WTC11 (cell line): ENCODE data around the gene SETD7. TPM values are rescaled to one million over a fixed set of nuclear protein-coding genes. Genes with fewer than 3 reads are reported as not detected.

Source experiments
- ATAC-seq: fragments of 200-7000 bp; cut with Tn5 transposase; 2 replicates; pipeline ENCODE4 v1.10.0; 2021; ENCODE audit warnings: mild to moderate bottlenecking, moderate library complexity
- CTCF ChIA-PET: fragments of 300-600 bp; sonication (Branson Sonifier 250); formaldehyde crosslinking; loops from one replicate; lab custom pipeline; 2021; ENCODE audit warnings: antibody characterized with exemption; lab: Charles Lee
- POLR2A ChIA-PET: fragments of 350-600 bp; sonication (Branson Sonifier 250); formaldehyde crosslinking; loops from one replicate; lab custom pipeline; 2021; ENCODE audit warnings: antibody characterized with exemption; lab: Charles Lee
- DNase-seq: peaks from one replicate; pipeline ENCODE4 v3.0.0; 2021; ENCODE audit warnings: low spot score
- H3K27ac Mint-ChIP-seq: 2 replicates; pipeline ENCODE4 v1.8.0; 2021; ENCODE audit warnings: mixed read lengths
- H3K27me3 Mint-ChIP-seq: 2 replicates; pipeline ENCODE4 v1.8.0; 2021; ENCODE audit warnings: low read depth, mild to moderate bottlenecking, moderate library complexity, mixed read lengths
- H3K36me3 Mint-ChIP-seq: 2 replicates; pipeline ENCODE4 v1.8.0; 2021; ENCODE audit warnings: mixed read lengths
- H3K4me1 Mint-ChIP-seq: 2 replicates; pipeline ENCODE4 v1.8.0; 2022; ENCODE audit warnings: mixed read lengths
- H3K4me3 Mint-ChIP-seq: 2 replicates; pipeline ENCODE4 v1.8.0; 2021; ENCODE audit warnings: mild to moderate bottlenecking, moderate library complexity, mixed read lengths
- H3K9me3 Mint-ChIP-seq: 2 replicates; pipeline ENCODE4 v1.8.0; 2021; ENCODE audit warnings: mixed read lengths
- ESRRA ChIP-seq: sonication (generic); formaldehyde crosslinking; IDR thresholded peaks from 2 replicates; pipeline ENCODE4 v1.8.1; 2022; ENCODE audit warnings: mild to moderate bottlenecking, missing genetic modification reagents, borderline replicate concordance
- FOXJ3 ChIP-seq: sonication (generic); formaldehyde crosslinking; IDR thresholded peaks from 2 replicates; pipeline ENCODE4 v1.9.0; 2021; ENCODE audit warnings: missing genetic modification reagents, mild to moderate bottlenecking, borderline replicate concordance
- HMGA2 ChIP-seq: fragments of 250-450 bp; sonication (Bioruptor Pico); IDR thresholded peaks from 2 replicates; pipeline ENCODE4 v1.4.0; 2021; ENCODE audit warnings: mild to moderate bottlenecking, moderate library complexity
- NFYB ChIP-seq: sonication (generic); formaldehyde crosslinking; conservative IDR thresholded peaks from 2 replicates; pipeline ENCODE4 v1.8.0; 2022; ENCODE audit warnings: low read depth, missing genetic modification reagents
- NR1H2 ChIP-seq: sonication (generic); formaldehyde crosslinking; IDR thresholded peaks from 2 replicates; pipeline ENCODE4 v1.9.0; 2021; ENCODE audit warnings: mild to moderate bottlenecking, moderate library complexity, missing genetic modification reagents
- TP53 ChIP-seq: sonication (generic); formaldehyde crosslinking; IDR thresholded peaks from 2 replicates; pipeline ENCODE4 v1.8.1; 2023; ENCODE audit warnings: mild to moderate bottlenecking, missing genetic modification reagents
- ZNF232 ChIP-seq: sonication (generic); formaldehyde crosslinking; IDR thresholded peaks from 2 replicates; pipeline ENCODE4 v1.8.0; 2022; ENCODE audit warnings: mild to moderate bottlenecking, missing genetic modification reagents
- total RNA-seq: library from RNA; stranded (reverse); gene quantifications from 3 replicates; pipeline ENCODE4 v1.2.3, GENCODE V29; 2021
- TF ChIP-seq, protein P1 (sequence below): sonication (generic); formaldehyde crosslinking; IDR thresholded peaks from 2 replicates; pipeline ENCODE4 v1.8.0; 2023; ENCODE audit warnings: missing genetic modification reagents, mild to moderate bottlenecking, borderline replicate concordance
- TF ChIP-seq, protein P2 (sequence below): sonication (generic); formaldehyde crosslinking; IDR thresholded peaks from 2 replicates; pipeline ENCODE4 v1.8.1; 2023; ENCODE audit warnings: mild to moderate bottlenecking, missing genetic modification reagents
- TF ChIP-seq, protein P3 (sequence below): sonication (generic); formaldehyde crosslinking; IDR thresholded peaks from 2 replicates; pipeline ENCODE4 v1.8.0; 2022; ENCODE audit warnings: mild to moderate bottlenecking, missing genetic modification reagents
- TF ChIP-seq, protein P4 (sequence below): sonication (generic); formaldehyde crosslinking; IDR thresholded peaks from 2 replicates; pipeline ENCODE4 v1.8.1; 2022; ENCODE audit warnings: low read depth, missing genetic modification reagents, borderline replicate concordance
- TF ChIP-seq, protein P5 (sequence below): sonication (generic); formaldehyde crosslinking; conservative IDR thresholded peaks from 2 replicates; pipeline ENCODE4 v1.8.1; 2023; ENCODE audit warnings: mild to moderate bottlenecking, low read depth, missing genetic modification reagents, moderate library complexity
- TF ChIP-seq, protein P6 (sequence below): sonication (generic); formaldehyde crosslinking; IDR thresholded peaks from 2 replicates; pipeline ENCODE4 v1.8.1; 2022; ENCODE audit warnings: missing genetic modification reagents, borderline replicate concordance

The SETD7 gene
- total RNA-seq, 1 experiment from 2014 or later: 5.6 TPM

GRCh38 chr4:139525414-139525813, 30.6 kb downstream of the SETD7 start:
- TF ChIP-seq NFYB (CRISPR knock-in tag): no peak
- TF ChIP-seq, protein P1, sequence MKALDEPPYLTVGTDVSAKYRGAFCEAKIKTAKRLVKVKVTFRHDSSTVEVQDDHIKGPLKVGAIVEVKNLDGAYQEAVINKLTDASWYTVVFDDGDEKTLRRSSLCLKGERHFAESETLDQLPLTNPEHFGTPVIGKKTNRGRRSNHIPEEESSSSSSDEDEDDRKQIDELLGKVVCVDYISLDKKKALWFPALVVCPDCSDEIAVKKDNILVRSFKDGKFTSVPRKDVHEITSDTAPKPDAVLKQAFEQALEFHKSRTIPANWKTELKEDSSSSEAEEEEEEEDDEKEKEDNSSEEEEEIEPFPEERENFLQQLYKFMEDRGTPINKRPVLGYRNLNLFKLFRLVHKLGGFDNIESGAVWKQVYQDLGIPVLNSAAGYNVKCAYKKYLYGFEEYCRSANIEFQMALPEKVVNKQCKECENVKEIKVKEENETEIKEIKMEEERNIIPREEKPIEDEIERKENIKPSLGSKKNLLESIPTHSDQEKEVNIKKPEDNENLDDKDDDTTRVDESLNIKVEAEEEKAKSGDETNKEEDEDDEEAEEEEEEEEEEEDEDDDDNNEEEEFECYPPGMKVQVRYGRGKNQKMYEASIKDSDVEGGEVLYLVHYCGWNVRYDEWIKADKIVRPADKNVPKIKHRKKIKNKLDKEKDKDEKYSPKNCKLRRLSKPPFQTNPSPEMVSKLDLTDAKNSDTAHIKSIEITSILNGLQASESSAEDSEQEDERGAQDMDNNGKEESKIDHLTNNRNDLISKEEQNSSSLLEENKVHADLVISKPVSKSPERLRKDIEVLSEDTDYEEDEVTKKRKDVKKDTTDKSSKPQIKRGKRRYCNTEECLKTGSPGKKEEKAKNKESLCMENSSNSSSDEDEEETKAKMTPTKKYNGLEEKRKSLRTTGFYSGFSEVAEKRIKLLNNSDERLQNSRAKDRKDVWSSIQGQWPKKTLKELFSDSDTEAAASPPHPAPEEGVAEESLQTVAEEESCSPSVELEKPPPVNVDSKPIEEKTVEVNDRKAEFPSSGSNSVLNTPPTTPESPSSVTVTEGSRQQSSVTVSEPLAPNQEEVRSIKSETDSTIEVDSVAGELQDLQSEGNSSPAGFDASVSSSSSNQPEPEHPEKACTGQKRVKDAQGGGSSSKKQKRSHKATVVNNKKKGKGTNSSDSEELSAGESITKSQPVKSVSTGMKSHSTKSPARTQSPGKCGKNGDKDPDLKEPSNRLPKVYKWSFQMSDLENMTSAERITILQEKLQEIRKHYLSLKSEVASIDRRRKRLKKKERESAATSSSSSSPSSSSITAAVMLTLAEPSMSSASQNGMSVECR: no peak
- TF ChIP-seq TP53 (CRISPR knock-in tag): no peak
- TF ChIP-seq, protein P2, sequence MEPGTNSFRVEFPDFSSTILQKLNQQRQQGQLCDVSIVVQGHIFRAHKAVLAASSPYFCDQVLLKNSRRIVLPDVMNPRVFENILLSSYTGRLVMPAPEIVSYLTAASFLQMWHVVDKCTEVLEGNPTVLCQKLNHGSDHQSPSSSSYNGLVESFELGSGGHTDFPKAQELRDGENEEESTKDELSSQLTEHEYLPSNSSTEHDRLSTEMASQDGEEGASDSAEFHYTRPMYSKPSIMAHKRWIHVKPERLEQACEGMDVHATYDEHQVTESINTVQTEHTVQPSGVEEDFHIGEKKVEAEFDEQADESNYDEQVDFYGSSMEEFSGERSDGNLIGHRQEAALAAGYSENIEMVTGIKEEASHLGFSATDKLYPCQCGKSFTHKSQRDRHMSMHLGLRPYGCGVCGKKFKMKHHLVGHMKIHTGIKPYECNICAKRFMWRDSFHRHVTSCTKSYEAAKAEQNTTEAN (CRISPR knock-in tag): no peak
- TF ChIP-seq FOXJ3 (CRISPR knock-in tag): no peak
- TF ChIP-seq NR1H2 (CRISPR knock-in tag): no peak
- TF ChIP-seq, protein P3, sequence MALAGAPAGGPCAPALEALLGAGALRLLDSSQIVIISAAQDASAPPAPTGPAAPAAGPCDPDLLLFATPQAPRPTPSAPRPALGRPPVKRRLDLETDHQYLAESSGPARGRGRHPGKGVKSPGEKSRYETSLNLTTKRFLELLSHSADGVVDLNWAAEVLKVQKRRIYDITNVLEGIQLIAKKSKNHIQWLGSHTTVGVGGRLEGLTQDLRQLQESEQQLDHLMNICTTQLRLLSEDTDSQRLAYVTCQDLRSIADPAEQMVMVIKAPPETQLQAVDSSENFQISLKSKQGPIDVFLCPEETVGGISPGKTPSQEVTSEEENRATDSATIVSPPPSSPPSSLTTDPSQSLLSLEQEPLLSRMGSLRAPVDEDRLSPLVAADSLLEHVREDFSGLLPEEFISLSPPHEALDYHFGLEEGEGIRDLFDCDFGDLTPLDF: no peak
- TF ChIP-seq, protein P4, sequence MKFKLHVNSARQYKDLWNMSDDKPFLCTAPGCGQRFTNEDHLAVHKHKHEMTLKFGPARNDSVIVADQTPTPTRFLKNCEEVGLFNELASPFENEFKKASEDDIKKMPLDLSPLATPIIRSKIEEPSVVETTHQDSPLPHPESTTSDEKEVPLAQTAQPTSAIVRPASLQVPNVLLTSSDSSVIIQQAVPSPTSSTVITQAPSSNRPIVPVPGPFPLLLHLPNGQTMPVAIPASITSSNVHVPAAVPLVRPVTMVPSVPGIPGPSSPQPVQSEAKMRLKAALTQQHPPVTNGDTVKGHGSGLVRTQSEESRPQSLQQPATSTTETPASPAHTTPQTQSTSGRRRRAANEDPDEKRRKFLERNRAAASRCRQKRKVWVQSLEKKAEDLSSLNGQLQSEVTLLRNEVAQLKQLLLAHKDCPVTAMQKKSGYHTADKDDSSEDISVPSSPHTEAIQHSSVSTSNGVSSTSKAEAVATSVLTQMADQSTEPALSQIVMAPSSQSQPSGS (CRISPR knock-in tag): no peak
- TF ChIP-seq HMGA2: no peak
- TF ChIP-seq ZNF232 (CRISPR knock-in tag): no peak
- TF ChIP-seq, protein P5, sequence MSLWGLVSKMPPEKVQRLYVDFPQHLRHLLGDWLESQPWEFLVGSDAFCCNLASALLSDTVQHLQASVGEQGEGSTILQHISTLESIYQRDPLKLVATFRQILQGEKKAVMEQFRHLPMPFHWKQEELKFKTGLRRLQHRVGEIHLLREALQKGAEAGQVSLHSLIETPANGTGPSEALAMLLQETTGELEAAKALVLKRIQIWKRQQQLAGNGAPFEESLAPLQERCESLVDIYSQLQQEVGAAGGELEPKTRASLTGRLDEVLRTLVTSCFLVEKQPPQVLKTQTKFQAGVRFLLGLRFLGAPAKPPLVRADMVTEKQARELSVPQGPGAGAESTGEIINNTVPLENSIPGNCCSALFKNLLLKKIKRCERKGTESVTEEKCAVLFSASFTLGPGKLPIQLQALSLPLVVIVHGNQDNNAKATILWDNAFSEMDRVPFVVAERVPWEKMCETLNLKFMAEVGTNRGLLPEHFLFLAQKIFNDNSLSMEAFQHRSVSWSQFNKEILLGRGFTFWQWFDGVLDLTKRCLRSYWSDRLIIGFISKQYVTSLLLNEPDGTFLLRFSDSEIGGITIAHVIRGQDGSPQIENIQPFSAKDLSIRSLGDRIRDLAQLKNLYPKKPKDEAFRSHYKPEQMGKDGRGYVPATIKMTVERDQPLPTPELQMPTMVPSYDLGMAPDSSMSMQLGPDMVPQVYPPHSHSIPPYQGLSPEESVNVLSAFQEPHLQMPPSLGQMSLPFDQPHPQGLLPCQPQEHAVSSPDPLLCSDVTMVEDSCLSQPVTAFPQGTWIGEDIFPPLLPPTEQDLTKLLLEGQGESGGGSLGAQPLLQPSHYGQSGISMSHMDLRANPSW: no peak
- TF ChIP-seq ESRRA (CRISPR knock-in tag): no peak
- TF ChIP-seq, protein P6, sequence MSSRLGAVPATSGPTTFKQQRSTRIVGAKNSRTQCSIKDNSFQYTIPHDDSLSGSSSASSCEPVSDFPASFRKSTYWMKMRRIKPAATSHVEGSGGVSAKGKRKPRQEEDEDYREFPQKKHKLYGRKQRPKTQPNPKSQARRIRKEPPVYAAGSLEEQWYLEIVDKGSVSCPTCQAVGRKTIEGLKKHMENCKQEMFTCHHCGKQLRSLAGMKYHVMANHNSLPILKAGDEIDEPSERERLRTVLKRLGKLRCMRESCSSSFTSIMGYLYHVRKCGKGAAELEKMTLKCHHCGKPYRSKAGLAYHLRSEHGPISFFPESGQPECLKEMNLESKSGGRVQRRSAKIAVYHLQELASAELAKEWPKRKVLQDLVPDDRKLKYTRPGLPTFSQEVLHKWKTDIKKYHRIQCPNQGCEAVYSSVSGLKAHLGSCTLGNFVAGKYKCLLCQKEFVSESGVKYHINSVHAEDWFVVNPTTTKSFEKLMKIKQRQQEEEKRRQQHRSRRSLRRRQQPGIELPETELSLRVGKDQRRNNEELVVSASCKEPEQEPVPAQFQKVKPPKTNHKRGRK: no peak
- TF ChIP-seq, all 79 proteins: peak for 0
- no peak overlapping the region for H3K27ac Mint-ChIP-seq
- no peaks in the 10 kb centered on the region for H3K4me1 Mint-ChIP-seq
- peaks cover 3% of the 10 kb centered on the region; the same call in 1 of the 2 replicates for H3K36me3 Mint-ChIP-seq
- H3K9me3 Mint-ChIP-seq: no peaks in the 10 kb centered on the region
- no peaks in the 10 kb centered on the region for H3K27me3 Mint-ChIP-seq
- CTCF ChIA-PET: interaction anchor here (0.7 kb wide), 1 partner anchor 18 kb away, joined by 4 read pairs; no protein-coding TSS in a partner anchor
- ATAC-seq (no peak), DNase-seq (no peak)
- no peak overlapping the region for H3K4me3 Mint-ChIP-seq
- POLR2A ChIA-PET: no interaction called here
